UCSD-AML1 (cell line): ENCODE results near the gene ECE2.

Source experiments
- DNase-seq: peaks from one replicate; lab custom pipeline; 2025; ENCODE audit not compliant: unreplicated experiment; lab: John Stamatoyannopoulos, UW

The ECE2 gene

GRCh38 chr3:184240384-184241140, 35.3 kb upstream of the ECE2 start:
- no peak for DNase-seq

GRCh38 chr3:184241141-184241446, 34.7 kb upstream of the ECE2 start:
- DNase-seq: no peak

- DNase-seq: no peak
Measured at GRCh38 chr3:184241447-184242296, 34.1 kb upstream of the ECE2 start.

- no peak for DNase-seq
Measured at GRCh38 chr3:184242297-184242685, 33.5 kb upstream of the ECE2 start.

- peak; percentile 89 for DNase-seq
Measured at GRCh38 chr3:184248454-184249411, 27.1 kb upstream of the ECE2 start, which contains the start of gene ALG3. TSS of gene ALG3 (minus strand) at chr3:184248962. CDS start at chr3:184248940, 22 bp downstream.

- DNase-seq: peak; percentile 96
Measured at GRCh38 chr3:184249412-184250166, 26.2 kb upstream of the ECE2 start, which contains the start of gene EEF1AKMT4. TSS of gene EEF1AKMT4 (plus strand) at chr3:184249672. CDS start at chr3:184249695, 23 bp downstream.

- DNase-seq: peak; percentile 89
Measured at GRCh38 chr3:184250167-184250828, 25.5 kb upstream of the ECE2 start.

GRCh38 chr3:184255291-184256039, 20.4 kb upstream of the ECE2 start:
- no peak for DNase-seq

- no peak for DNase-seq
Measured at GRCh38 chr3:184257083-184257915, 18.5 kb upstream of the ECE2 start.

GRCh38 chr3:184258926-184259325, 16.9 kb upstream of the ECE2 start:
- DNase-seq: no peak

GRCh38 chr3:184259396-184259877, 16.4 kb upstream of the ECE2 start:
- DNase-seq: no peak

GRCh38 chr3:184259878-184260723, 15.7 kb upstream of the ECE2 start:
- no peak for DNase-seq

GRCh38 chr3:184260724-184261269, 15.0 kb upstream of the ECE2 start:
- DNase-seq: no peak

- DNase-seq: peak; percentile 44
Measured at GRCh38 chr3:184261270-184261853, 14.5 kb upstream of the ECE2 start, which contains the start of gene CAMK2N2. TSS of gene CAMK2N2 (minus strand) at chr3:184261553. CDS start at chr3:184261285, 268 bp downstream.

- DNase-seq: no peak
Measured at GRCh38 chr3:184261854-184262763, 13.7 kb upstream of the ECE2 start.
